Ishikawa (cell line): Measurements from ENCODE around the gene SMTNL2.

Experiments used
- CEBPB ChIP-seq: IDR thresholded peaks from 2 replicates; pipeline ENCODE4 v1.6.1; 2012
- CREB1 ChIP-seq: IDR thresholded peaks from 2 replicates; pipeline ENCODE4 v1.6.1; 2012; ENCODE audit warnings: low read depth
- EGR1 ChIP-seq: IDR thresholded peaks from 2 replicates; pipeline ENCODE4 v1.6.1; 2012
- EP300 ChIP-seq: IDR thresholded peaks from 2 replicates; pipeline ENCODE4 v1.6.1; 2012; ENCODE audit warnings: borderline replicate concordance
- FOXM1 ChIP-seq: IDR thresholded peaks from 2 replicates; pipeline ENCODE4 v1.6.1; 2012; ENCODE audit warnings: low read depth, borderline replicate concordance
- NFIC ChIP-seq: IDR thresholded peaks from 2 replicates; pipeline ENCODE4 v1.6.1; 2012
- RAD21 ChIP-seq: IDR thresholded peaks from 2 replicates; pipeline ENCODE4 v1.6.1; 2012; ENCODE audit warnings: low read depth
- REST ChIP-seq: IDR thresholded peaks from 2 replicates; pipeline ENCODE4 v1.6.1; 2012; ENCODE audit warnings: low read depth, mild to moderate bottlenecking
- TAF1 ChIP-seq: IDR thresholded peaks from 2 replicates; pipeline ENCODE4 v1.6.1; 2012; ENCODE audit warnings: low read depth, mild to moderate bottlenecking
- TCF12 ChIP-seq: IDR thresholded peaks from 2 replicates; pipeline ENCODE4 v1.6.1; 2012; ENCODE audit warnings: low read depth
- TEAD4 ChIP-seq: IDR thresholded peaks from 2 replicates; pipeline ENCODE4 v1.6.1; 2012
- YY1 ChIP-seq: IDR thresholded peaks from 2 replicates; pipeline ENCODE4 v1.6.1; 2012; ENCODE audit warnings: low read depth
- ZBTB7A ChIP-seq: IDR thresholded peaks from 2 replicates; pipeline ENCODE4 v1.6.1; 2012; ENCODE audit warnings: low read depth
- TF ChIP-seq, protein P1 (sequence below): IDR thresholded peaks from 2 replicates; pipeline ENCODE4 v1.6.1; 2012
- TF ChIP-seq, protein P2 (sequence below): IDR thresholded peaks from 2 replicates; pipeline ENCODE4 v1.6.1; 2012

Gene SMTNL2

DNA sequence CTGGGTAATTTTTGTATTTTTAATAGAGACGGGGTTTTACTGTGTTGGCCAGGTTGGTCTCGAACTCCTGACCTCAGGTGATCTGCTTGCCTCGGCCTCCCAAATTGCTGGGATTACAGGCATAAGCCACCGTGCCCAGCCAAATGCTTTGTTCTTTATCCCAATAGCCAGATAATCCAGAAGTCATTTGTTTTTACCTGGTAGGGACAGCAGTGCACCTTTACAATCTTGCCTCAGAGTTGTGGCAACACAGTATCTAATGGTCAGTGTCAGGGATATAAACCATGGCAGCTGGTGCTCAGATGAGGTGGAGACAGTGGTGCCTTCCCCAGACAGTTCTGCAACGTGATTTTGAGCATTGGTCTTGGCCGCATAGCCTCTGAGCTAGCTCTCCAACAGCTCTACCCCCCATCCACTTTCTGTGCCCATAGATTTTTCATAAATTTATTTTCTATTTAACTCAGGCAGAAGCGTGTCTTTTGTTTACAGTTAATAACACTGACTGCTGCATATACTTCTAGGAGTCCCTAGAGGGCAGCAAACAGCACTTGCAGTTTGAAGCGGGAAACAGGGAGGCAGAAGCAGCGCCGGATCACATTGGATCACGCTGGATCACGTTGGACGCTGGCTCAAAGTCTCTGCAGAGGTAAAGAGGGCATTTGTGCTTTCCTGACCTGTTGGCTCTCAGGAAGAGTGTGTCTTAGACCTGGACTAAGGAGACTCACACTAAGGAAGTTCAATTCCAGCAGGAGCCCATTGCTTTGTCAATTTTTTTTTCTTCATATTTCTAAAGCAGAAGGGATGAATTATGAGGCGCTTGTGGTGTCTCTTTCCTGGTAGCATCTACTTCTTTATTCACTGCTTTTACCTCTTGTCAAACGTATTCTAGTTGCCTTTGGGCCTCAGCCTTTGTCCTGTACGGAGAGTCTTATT, 18.9 kb upstream of the SMTNL2 start:
- no peak for TF ChIP-seq FOXM1
- no peak for TF ChIP-seq EGR1
- TF ChIP-seq, protein P1, sequence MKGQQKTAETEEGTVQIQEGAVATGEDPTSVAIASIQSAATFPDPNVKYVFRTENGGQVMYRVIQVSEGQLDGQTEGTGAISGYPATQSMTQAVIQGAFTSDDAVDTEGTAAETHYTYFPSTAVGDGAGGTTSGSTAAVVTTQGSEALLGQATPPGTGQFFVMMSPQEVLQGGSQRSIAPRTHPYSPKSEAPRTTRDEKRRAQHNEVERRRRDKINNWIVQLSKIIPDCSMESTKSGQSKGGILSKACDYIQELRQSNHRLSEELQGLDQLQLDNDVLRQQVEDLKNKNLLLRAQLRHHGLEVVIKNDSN: 0 out of 2 replicates have a peak, but pooled peaks have one; percentile 24
- TF ChIP-seq RAD21: peak; percentile 66
- TF ChIP-seq, protein P2, sequence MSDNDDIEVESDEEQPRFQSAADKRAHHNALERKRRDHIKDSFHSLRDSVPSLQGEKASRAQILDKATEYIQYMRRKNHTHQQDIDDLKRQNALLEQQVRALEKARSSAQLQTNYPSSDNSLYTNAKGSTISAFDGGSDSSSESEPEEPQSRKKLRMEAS: peak; percentile 95

- TF ChIP-seq, protein P1: no peak
- TF ChIP-seq RAD21: peak; percentile 87
- TF ChIP-seq EGR1: no peak
Measured at GRCh38 chr17:4566785-4567184, 17.5 kb upstream of the SMTNL2 start.

GRCh38 chr17:4569591-4569990, 14.7 kb upstream of the SMTNL2 start:
- TF ChIP-seq TCF12: no peak
- TF ChIP-seq RAD21: no peak
- TF ChIP-seq EP300: no peak
- no peak for TF ChIP-seq TAF1
- TF ChIP-seq CEBPB: no peak
- TF ChIP-seq, protein P1: no peak
- TF ChIP-seq EGR1: no peak
- no peak for TF ChIP-seq YY1
- no peak for TF ChIP-seq NFIC
- no peak for TF ChIP-seq REST
- TF ChIP-seq FOXM1: no peak
- TF ChIP-seq ZBTB7A: no peak
- TF ChIP-seq, protein P2: no peak

- TF ChIP-seq, protein P1: no peak
- TF ChIP-seq, protein P2: no peak
- TF ChIP-seq TAF1: no peak
- TF ChIP-seq CEBPB: no peak
- no peak for TF ChIP-seq EP300
- TF ChIP-seq TCF12: no peak
- no peak for TF ChIP-seq NFIC
- no peak for TF ChIP-seq CREB1
- TF ChIP-seq YY1: no peak
- no peak for TF ChIP-seq FOXM1
- TF ChIP-seq RAD21: no peak
Measured at GRCh38 chr17:4572131-4572530, 12.2 kb upstream of the SMTNL2 start.

DNA sequence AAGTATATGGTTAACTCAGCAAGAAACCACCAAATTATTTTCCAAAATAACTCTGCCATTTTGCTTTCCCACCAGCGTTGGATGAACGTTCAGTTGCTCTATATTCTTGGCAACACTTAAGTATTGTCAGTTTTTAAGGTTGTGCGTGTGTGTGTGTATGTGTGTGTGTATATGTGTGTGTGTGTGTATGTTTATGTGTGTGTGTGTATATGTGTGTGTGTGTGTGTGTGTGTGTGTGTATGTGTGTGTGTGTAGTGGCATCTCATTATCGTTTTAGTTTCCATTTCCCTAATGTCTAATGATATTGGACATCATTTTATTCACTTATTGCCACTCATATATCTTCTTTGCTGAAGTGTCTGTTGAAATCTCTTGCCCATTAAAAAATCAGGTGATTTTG, 11.2 kb upstream of the SMTNL2 start:
- TF ChIP-seq TAF1: no peak
- no peak for TF ChIP-seq YY1
- TF ChIP-seq REST: no peak
- TF ChIP-seq ZBTB7A: no peak
- no peak for TF ChIP-seq TCF12
- no peak for TF ChIP-seq RAD21
- TF ChIP-seq, protein P2: no peak
- TF ChIP-seq CREB1: no peak
- no peak for TF ChIP-seq EP300
- TF ChIP-seq EGR1: no peak
- no peak for TF ChIP-seq CEBPB
- TF ChIP-seq NFIC: no peak
- no peak for TF ChIP-seq FOXM1
- TF ChIP-seq, protein P1: no peak
- no peak for TF ChIP-seq TEAD4
